T-helper 9 cell (primary cell): ENCODE results near the gene MPPED2.

ENCODE experiments used
- DNase-seq: peaks from one replicate; pipeline ENCODE4 v3.0.0-alpha.2; 2020

The MPPED2 gene

DNA sequence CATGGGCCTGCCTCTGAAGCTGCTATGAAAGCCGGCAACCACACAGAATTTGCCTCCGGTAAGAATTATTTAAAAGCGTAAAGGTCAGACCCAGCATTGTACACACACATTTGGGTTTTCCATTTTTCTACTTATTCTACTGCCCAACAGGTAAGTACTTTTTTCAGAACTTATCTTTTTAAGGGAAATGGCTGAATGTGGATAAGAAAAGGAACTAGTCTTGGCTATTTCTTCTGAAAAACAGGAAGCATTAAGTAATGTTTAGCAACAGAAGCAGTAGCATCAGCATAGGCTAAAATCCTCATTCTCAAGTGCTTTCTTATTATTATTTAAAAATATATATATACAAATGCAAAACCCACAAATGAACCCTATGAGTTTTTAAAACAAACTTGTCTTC lies 103.1 kb downstream of the MPPED2 start:
- no peak for DNase-seq

DNA sequence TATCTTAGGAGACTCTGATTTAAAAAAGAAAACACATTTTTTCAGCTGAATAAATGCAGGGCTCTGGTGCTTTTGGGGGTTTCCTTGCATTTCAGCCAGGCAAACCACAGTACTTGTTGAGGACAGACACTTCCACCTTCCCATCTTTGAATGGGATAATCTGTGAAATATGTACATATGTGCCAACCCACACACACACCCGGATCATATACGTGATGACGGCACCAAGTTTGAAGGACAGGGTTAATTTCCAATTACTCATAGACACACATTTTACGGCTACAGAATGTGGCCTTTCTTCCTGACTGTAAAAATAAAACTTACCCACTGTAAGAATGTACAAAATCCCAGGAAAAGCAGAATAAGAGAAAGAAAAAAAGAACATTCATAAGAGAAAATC lies 104.4 kb downstream of the MPPED2 start:
- no peak for DNase-seq

DNA sequence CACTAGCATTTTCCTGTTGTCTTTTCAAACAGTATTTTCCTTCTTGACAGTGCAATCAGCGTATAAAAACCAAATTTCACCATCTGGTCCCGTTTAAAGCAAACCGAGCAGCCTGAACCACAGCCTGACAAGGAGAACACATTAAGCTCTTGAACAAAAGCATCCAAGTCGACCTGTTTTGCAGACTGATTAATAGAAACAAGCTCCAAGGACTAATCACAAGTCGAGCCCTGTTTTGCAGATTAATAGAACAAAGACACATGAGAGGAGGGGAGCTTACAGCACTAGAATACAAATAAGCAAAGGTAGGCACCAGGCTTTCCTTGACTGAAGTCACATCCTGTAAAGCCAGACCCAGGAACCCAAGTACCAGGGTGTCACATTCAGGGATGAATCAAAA lies 104.8 kb downstream of the MPPED2 start:
- no peak for DNase-seq

DNA sequence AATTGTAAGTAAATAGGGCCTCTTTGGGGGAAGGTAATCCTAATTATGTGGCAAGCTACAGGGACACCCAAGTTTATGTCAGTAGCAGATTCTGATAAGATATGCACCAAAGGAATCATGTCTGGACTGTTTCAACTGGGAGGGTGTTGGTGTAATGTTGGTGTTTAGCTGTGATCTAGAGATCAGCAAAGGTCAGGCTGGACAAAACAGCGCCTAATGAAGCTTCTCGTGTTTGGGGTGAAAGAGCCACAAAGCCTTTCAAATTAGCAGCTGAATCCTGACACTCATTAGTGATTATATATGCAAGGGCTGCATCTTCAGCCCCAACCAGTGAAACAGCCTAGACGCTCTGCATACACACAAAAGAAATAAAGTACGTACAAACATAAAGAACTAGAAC lies 106.3 kb downstream of the MPPED2 start:
- no peak for DNase-seq

DNA sequence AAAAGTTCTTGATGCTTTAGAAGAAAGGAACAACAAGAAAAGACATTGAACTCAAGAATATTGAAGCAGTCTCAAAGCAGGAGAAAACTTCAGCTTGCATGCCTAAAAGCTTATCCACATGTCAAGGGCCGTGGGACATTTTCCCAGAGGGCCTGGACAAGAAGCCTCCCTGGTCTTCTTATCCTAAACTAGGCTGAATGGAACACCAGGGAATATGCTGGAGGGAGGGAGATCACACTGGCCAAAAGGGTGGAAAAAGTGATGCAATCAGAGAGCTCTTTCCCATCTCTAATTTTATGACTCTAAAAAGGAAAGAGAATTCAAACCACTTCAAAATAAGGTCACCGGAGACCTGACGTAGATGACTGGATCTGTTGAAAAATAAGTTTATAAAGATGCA lies 107.2 kb downstream of the MPPED2 start:
- DNase-seq: no peak

DNA sequence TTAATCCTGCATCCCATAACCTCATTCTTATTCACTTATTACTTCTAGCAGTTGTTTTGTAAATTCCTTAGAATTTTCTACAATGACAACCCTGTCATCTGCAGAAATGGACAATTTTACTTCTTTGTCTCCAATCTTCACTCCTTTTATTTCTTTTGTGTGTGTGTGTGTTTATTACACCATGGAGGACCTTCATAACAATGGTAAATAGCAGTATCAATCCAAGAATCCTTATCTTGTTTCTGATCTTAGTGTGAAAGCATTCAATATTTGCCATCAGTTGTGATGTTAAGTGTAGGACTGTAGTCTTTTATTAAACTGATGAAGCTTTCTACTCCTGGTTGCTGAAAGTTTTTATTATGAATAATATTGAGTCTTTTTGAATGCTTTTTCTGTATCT lies 109.1 kb downstream of the MPPED2 start:
- no peak for DNase-seq

DNA sequence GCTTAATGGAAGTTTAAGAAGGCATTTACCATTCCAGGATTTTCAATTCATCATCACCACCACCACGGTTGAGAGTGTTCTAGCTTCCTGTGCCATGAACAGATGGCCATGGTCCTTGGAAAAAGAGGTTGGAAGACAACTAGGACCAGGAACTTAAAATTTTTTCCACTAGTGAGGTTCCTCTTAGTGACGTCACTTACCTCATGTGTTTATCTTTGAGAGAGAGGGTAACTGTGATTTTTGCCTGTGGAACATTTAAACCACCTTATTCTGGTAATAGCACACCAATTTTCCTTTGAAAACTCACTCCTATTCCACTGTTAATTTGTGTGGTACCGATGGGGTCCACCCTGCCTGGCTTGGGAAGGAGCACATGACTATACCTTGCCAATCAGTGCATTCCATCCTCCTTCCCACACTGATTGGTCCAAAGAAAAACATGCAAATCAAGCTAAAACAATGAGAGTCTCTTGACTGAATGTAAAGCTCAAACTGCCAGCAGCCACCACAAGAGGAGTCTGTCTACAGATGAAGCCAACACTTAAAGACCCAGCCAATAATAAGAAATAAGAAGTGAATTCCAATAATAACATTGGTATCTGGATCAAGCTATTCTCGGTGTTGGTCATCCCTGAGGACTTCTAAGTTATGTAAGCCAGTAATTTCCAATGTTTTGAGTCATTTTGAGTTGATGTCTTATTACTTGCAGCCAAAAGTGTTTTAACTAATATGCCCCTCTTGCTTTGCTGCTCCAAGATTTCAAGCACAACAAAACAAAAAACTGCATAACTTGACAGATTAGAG lies 111.8 kb downstream of the MPPED2 start:
- DNase-seq: no peak

DNA sequence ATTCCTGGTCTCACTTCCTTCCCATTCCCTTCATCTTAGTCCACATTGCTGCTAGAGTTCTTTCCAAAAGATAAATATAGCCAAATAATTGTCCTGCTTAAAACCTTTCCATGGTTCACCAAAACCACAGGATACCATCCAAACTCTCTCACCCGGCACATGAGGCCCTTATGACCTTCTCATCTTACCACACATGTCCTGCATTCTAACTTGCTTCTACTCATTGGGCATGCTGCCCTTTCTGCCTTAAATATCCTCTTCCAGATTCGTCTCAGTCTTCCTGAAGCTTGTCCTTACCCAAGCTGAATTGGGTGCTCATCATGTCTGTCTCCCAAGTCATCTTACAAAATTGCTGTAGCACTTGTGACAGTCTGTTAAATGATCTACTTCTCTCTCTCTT lies 114.9 kb downstream of the MPPED2 start:
- no peak for DNase-seq

DNA sequence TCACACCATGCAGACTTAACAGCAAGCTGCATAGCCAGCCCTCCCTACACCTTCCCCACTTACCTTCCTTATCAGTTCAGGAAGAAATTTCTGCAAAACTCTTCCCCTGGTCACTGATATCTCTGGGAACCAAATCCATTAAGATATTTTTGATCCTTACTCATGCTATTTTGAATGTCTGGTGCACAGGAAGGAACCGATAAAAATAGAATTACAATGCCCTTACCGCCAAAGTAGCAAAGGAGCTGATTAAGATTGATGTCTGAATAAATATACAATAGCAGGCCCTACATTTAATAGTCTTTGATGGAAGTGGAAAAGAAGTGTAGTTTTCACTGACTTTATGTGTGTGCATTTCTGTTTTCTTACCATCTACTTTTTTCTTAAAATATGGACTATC lies 117.3 kb downstream of the MPPED2 start:
- DNase-seq: no peak

DNA sequence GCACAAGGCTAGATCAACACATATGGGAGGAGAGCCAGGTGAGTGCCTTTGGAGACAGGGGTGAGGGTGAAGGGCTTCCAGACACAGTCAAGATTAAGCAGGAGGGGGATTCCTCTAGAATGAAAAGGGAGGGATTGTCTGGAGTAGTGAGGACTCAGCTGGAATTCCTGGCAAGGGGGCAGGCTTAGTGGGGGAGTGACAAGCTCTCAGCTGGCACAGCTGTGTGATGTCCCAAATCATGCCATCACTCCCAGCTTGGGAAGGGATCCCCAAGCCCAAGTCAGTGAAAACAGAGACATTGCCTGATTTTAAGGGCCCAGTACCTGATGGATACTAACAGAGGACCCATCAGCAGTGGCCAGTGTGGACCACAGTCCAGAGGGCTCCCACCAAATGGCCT lies 119.0 kb downstream of the MPPED2 start:
- no peak for DNase-seq

DNA sequence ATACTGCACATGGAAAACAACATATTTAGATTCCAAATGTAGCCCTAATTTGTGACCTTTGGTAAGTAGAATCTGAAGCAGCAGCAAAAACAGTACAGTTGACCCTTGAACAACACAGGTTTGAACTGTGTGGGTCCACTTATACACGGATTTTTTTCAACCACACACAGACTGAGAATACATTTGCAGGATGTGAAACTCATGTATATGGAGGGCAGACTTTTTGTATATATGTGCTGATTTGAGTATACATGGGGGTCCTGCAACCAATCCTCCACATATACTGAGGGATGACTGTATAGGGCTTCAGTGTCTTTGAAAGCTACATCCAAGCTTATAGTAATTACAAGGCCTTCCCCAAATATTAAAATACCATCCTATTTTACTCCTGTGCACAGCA lies 120.5 kb downstream of the MPPED2 start:
- no peak for DNase-seq

DNA sequence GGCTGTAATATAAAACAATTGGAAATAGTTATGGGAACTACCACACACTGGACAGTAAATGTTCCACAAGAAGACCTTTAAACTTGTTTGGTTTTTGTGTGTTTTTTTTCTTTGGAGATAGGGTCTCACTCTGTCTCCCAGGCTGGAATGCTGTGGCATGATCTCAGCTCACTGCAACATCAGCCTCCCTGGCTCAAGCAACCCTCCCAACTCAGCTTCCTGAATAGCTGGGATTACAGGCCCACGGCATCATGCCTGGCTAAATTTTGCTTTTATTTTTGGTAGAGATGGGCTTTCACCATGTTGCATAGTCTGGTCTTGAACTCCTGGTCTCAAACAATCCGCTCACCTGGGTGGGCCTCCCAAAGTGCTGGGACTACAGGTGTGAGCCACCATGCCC lies 121.0 kb downstream of the MPPED2 start:
- DNase-seq: no peak

DNA sequence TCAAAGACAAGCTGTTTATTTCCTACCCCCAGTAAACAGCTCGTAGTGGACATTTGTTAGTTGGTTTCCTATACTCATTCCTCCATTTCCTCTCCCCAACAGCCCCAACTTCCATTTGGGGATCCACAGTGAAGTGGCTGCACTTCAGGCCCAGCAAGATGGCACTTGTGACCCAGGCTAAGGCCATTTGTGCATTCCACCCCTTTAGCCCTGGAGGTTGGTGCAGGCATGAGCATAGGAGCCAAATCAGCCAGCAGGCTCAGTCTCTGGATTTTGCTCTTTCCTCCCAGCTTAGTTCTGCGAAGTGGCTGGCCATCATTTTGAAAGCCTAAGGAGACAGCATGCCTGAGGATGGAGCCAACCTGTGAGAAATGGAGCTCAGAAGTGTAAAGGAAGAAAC lies 122.9 kb downstream of the MPPED2 start:
- no peak for DNase-seq

DNA sequence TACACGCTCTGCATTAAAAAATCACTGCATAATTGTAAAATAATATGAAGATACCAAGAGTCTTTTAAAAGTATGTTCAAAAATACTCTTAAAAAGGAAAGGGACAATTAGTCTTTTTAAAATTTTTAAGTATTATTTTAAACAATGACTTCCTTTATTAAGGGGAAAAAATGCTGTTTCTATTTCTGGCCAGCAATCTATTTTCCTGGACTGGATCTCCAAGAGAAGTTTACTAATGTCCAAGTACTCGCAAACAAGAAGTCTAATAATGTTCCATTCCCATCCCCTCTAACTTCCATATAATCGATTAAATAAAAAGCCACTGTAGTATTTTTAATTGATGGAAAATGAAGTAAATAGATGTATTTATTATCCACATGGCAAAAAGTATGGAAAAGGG lies 123.7 kb downstream of the MPPED2 start:
- no peak for DNase-seq

DNA sequence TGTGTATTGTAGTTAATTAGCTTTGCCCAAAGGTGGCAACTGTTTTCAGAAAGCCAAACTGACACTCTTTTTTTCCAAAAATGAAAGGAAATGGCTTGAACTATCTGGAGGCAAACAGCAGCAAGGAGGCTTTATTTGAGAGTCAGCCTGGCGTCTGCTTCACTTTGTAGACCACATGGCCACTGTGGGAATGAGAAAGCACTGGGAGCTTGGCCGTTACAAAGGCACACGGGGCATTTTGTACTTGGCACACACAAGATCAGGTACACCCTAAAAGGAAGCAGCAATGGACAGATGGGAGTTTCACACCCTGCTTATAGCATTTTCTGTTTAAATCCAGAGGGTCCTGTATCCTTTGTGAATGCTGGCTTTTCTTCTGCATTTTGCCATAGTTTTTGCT lies 126.3 kb downstream of the MPPED2 start:
- DNase-seq: no peak

DNA sequence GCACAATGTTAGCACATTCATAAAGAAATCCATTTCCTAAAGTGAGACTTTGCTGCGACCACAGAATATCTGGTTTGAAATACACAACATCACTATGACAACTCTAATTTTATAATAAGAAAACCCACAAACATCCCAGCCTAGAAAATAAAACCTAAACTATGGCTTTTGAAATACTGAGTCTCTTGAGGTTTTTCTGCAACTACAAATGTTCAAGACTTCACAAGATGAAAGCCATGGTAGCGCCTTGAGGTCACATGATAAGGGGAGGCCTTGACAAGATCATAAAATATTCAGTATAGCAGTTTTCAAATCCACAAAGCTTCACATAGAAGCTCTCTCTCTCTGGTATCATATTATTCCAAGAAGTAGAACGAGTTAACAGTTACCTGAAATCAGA lies 126.8 kb downstream of the MPPED2 start:
- DNase-seq: no peak

DNA sequence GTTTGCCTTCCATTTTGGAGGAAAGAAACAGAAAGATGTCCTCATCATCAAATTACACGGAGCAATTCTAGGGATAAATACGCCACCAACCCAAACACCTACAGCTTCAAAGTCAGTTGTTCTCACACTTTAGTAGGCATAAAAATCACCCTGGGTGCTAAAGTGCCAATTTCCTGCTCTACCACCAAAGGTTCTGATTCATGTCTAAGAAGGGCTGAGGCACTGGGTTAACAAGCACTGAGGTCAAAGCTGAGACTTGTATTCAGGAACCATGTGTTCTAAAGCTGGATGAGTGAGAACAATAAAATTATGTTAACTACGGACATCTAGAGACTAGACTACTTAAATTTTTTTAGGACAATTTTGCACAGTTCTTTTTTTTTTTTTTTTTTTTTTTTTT lies 127.6 kb downstream of the MPPED2 start:
- no peak for DNase-seq

DNA sequence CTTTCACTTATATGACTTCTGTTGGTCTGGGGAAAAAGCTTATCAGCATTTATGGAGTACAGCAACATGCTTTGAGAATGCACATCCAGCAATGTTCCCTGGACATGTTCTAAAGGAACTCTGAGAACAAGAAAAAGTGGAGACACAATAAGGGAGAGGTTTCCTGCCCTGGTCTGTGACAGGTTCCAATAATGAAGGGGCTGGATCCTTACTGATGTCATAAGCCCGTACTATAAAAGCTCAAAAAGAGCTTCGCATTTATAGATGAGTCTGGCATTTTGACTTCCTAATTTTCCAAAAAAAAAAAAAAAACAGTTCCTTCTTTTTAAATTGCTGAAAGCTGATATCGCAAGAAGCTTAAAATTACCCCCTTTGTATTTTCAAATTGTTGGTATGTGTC lies 129.1 kb downstream of the MPPED2 start:
- no peak for DNase-seq

DNA sequence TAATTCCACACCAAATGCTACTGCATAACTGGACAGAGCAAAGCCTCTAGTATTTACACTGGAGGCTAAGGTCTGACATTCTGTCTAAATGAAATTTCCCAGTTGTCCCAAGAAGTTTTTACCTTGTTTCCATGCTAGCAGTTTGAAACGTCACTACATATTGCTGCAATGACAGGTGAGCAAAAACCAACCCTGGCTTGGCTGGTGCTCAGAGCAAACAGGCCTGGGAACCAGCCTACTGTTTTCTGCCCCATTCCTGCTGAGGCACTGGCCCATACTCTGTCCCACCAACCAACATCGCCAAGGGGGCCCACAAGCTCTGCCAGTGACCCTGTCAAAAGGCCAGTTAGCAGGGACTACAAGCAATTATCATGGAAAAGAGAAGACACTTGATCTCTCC lies 131.1 kb downstream of the MPPED2 start:
- no peak for DNase-seq

DNA sequence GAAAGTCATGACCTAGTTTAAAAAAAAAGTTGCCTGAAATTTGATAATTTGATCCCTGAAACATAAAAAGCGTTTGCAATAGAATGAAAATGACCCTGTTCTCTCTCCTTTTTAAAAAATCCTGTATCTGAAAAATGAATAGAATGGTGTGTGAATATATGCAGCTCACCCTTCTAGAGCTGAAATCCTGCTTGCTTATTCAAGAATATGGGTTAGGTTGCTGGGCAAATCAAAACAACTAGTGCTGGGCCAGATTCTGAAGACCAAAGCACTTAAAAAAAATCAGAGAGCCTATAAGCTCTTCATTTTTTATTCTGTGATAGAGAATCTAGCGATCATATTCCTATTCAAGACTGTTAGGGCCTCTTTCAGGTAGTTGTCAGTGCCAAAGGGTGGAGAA lies 131.6 kb downstream of the MPPED2 start:
- DNase-seq: no peak

DNA sequence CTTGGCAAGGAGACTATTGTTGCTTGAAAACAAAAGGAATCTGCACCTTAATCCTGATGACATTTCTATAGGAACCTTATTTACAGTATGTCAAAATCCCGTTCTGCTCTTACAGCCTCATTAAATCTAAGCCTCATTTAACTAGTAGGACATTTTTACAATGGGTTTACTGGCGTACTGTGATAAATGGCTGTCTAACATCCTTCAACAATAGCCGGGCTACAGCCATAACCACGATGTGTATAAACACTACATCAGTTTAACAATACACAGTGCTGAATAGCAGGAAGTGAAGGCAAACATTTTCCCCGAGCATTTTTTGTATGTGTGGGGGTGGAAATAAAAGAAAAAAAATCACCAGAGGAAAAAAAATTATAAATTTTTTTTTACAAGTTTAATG lies 132.0 kb downstream of the MPPED2 start:
- DNase-seq: no peak

DNA sequence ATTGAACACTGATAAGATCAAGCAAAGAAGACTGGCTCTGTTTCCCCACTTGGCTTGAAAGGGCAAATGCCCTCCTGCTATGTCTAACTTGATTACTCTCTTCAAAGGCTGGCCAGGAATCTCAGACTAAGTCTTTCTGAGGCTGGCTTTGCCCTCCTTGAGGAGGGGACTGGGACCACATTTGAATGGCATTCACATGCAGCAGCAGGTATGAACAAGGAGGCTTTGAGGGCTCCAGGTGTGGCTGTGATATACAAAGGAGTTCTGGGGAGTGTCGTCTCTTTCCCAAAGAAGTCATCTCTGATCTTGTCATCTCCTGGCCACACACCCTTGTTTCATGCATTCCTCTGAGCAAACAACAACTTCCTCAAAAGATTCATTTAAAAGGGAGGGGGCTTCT lies 132.4 kb downstream of the MPPED2 start:
- no peak for DNase-seq

DNA sequence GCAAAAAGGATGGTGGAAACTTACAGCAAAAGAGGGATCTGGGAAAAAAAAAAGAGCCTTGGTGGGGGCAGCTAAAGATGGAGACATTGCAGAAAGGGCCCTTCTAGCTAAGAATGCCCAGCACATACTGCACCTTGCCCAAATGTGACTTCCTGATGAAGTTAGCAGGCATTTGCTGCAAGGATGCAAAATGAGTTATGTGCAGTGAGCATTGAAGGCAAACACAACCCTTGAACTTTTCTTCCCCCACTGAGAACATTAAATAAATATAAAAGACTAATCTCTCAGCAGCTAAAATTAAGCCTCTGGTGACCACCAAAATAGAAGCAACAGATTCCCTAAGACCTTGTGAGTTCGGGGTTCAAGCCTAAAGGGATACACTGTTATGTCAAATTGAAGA lies 133.3 kb downstream of the MPPED2 start:
- DNase-seq: no peak

DNA sequence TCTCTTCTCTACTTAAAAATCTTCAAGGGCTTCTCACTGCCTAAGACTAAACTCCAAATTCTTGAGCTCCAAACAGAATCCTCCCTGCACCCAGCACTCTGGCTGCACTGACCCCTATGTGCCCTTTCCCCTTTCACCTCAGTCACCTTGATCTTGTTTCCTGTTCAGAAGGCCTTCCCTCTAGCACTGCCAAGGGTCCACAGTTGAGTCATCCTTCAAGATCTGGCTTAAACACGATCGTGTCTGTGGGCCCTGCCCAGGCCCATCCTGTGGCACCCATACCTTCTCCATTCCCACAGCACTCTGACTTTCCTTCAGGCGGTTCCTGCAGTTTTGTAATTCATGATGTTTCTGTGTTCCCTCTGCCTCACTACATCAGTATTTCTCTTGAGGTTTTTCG lies 134.0 kb downstream of the MPPED2 start:
- no peak for DNase-seq

DNA sequence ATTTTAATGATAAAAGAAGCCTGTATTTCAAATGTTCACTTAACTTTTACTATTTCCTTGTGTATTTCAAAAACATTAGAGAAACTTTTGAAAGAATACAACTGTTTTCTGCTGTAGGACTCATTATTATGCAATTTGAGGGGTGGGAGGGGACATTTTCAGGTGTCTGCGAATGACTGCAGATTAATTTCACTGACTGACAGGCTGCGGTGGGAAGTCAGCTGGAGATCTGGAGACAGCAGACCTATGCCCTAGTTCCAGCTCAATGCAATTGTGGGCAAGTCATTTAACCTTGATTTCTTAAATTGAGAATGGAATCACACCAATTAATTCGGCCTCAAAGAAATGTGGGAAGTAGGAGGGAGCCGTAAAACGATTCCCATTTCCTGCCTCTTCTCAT lies 134.5 kb downstream of the MPPED2 start:
- no peak for DNase-seq

DNA sequence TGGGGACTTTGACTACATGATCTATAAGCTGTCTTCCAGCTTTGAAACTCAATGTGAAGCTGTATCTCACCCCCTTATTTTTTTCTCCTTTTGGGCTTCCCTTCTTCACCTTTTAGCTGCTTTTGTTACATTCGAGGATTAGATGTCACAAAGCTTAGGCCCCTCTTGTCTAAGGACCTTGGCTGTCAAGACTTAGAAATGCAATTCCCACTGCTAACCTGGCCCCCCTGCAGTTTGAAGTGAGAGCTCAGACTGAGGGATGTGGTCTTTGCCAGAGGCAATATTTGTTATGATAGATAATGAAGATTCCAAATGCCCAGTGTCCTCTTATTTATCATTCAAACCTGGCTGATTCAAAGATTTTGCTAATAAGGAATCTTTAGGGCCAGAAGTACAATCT lies 135.0 kb downstream of the MPPED2 start:
- no peak for DNase-seq
